ENCODE data around the gene NLGN1.
A peak's percentile ranks its signal among the peaks of the same experiment; 100 is the strongest.

The NLGN1 gene

DNA sequence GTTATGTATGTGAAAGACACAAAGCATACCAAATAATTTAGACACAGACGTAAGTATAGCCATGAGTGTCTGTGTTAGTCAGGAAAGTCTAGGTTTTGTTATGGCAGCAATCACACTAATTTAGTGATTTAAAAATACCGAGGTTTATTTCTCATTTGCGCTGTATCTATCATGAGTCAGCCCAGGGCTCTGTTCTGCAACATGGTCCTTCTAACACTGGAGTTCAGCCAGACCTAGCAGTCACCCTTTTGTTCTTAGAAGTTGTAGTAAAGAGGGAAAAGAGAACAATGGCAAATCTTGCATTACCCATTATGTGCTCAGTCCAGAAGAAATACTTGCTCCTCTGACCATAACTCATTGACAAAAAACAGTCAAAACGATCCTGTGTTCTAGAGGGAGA lies 311.5 kb downstream of the NLGN1 start:
- TF ChIP-seq, protein P1, sequence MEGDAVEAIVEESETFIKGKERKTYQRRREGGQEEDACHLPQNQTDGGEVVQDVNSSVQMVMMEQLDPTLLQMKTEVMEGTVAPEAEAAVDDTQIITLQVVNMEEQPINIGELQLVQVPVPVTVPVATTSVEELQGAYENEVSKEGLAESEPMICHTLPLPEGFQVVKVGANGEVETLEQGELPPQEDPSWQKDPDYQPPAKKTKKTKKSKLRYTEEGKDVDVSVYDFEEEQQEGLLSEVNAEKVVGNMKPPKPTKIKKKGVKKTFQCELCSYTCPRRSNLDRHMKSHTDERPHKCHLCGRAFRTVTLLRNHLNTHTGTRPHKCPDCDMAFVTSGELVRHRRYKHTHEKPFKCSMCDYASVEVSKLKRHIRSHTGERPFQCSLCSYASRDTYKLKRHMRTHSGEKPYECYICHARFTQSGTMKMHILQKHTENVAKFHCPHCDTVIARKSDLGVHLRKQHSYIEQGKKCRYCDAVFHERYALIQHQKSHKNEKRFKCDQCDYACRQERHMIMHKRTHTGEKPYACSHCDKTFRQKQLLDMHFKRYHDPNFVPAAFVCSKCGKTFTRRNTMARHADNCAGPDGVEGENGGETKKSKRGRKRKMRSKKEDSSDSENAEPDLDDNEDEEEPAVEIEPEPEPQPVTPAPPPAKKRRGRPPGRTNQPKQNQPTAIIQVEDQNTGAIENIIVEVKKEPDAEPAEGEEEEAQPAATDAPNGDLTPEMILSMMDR (IDR thresholded peaks at IDR 0.05; ENCODE audit: low read depth, low read length, missing control alignments), result no peak
- Histone ChIP-seq H3K36me3 (replicated peaks) (no peaks in the 10 kb centered on the region), H3K27ac (no peak overlapping the region), H3K27me3 (replicated peaks) (no peaks in the 10 kb centered on the region), H3K4me3 (ENCODE audit: low read depth, low read length) (no peak overlapping the region)
- in situ Hi-C loops (cut with HindIII; ENCODE audit: low pct_ligation_motif_present, low sequenced_read_pairs), result no loop called here
- DNase-seq, result peak; percentile 14

DNA sequence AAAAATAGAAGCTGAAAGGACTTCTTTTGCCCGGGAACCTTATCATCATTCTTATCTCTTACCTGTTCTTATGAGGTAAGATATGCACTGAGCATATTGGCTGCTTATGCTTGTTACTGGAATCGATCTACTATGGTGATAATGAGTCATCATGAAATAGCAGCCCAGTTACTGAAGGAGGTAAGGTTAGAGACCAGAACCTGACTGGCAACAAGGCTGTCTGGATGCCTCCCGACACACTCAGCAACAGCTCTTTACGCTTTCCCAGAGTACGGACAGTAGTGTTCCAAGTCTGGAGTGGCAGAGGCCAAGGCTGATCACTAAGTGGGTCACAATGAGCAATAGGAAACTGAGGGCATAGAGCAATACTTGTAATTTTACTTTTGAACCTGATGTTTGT lies 314.1 kb downstream of the NLGN1 start:
- in situ Hi-C loops (cut with HindIII; ENCODE audit: low pct_ligation_motif_present, low sequenced_read_pairs), result no loop called here
- no peak for DNase-seq
- TF ChIP-seq, protein P1 (IDR thresholded peaks at IDR 0.05; ENCODE audit: low read depth, low read length, missing control alignments), result no peak
- no peaks in the 10 kb centered on the region for H3K36me3 ChIP-seq (replicated peaks)
- H3K4me3 ChIP-seq (ENCODE audit: low read depth, low read length), result no peak overlapping the region
- no peaks in the 10 kb centered on the region for H3K27me3 ChIP-seq (replicated peaks)
- no peak overlapping the region for H3K27ac ChIP-seq

DNA sequence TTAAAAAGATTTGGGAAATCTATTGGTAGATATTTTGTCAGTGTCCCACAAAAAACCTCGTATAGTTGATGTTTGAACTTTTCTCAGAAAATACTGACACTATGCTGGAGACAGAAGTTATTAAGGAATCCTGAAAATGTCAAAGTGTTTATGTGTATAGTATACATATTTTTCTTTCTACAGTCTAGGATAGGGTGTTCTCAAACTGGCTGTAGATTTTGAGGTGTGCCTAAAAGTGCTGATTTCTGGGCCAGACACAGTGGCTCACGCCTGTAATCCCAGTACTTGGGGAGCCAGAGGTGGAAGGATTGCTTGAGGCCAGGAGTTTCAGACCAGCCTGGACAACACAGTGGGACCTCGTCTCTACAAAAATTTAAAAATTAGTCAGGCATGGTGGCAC lies 322.0 kb downstream of the NLGN1 start:
- no peak overlapping the region for H3K4me3 ChIP-seq (ENCODE audit: low read depth, low read length)
- DNase-seq, result no peak
- TF ChIP-seq, protein P1 (IDR thresholded peaks at IDR 0.05; ENCODE audit: low read depth, low read length, missing control alignments), result no peak
- H3K27me3 ChIP-seq (replicated peaks), result no peaks in the 10 kb centered on the region
- no peak overlapping the region for H3K27ac ChIP-seq
- in situ Hi-C loops (cut with HindIII; ENCODE audit: low pct_ligation_motif_present, low sequenced_read_pairs), result no loop called here
- H3K36me3 ChIP-seq (replicated peaks), result no peaks in the 10 kb centered on the region

DNA sequence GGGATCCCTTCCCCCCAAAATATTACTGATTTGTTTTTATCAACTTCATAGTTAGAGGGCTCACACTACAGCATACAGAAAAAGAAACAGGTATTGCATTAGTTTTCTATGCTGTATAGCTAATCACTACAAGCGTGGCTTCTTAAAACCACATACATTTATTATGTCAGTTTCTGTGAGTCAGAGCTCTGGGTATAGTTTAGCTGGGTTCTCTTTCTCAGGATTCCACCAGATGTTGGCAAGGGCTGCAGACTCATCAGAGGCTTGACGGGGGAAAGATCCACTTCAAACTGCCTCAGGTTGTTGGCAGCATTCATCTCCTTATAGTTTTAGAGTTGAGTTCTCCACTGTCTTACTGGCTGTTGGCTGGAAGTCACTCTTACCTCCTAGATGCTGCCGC lies 328.0 kb downstream of the NLGN1 start:
- in situ Hi-C loops (cut with HindIII; ENCODE audit: low pct_ligation_motif_present, low sequenced_read_pairs), result no loop called here
- no peak overlapping the region for H3K4me3 ChIP-seq (ENCODE audit: low read depth, low read length)

DNA sequence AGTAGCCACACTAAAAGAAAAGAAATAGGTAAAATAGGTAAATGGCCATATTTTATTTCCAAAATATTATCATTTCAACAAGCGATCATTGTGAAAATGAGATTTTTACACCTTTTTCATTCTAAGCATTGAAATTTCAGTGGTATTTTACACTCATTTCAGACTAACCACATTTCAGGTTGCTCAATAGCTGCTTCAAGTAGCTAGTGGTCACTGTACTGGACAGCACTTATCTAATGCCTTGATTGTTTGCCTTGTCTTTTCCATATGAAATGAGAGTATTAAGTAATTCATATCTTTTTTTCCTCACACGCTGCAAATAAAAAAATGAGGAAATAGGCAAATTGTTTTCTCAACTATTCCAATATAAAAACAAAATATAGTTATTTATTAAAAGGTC lies 332.8 kb downstream of the NLGN1 start:
- Histone ChIP-seq H3K36me3 (replicated peaks) (no peaks in the 10 kb centered on the region), H3K27ac (no peak overlapping the region), H3K27me3 (replicated peaks) (no peaks in the 10 kb centered on the region), H3K4me3 (ENCODE audit: low read depth, low read length) (no peak overlapping the region)
- in situ Hi-C loops (cut with HindIII; ENCODE audit: low pct_ligation_motif_present, low sequenced_read_pairs), result no loop called here
- no peak for DNase-seq
- TF ChIP-seq, protein P1 (IDR thresholded peaks at IDR 0.05; ENCODE audit: low read depth, low read length, missing control alignments), result no peak

More for the DNA sequence above, 328.0 kb downstream of the NLGN1 start:
- DNase-seq, result no peak
- TF ChIP-seq, protein P1 (IDR thresholded peaks at IDR 0.05; ENCODE audit: low read depth, low read length, missing control alignments), result no peak
- no peaks in the 10 kb centered on the region for H3K27me3 ChIP-seq (replicated peaks)
- H3K27ac ChIP-seq, result no peak overlapping the region
- no peaks in the 10 kb centered on the region for H3K36me3 ChIP-seq (replicated peaks)

DNA sequence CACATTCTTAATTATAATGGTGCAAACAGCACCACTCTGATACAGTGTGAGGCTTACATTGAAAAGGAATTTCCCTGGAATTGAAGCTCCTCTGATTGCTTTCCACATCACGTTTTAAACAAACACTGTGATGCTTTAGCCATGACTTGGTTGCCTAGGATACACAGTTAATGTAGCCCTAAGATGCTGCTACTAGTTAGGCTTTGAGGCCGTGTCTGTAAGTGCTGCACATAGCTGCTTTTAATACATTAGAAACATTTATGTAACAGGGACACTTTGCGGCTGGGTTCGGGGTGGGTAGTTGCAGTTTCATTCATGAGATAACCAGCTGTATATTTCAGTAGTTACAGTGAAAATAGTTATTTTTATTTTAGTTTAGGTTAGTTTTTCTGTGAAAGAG lies 334.7 kb downstream of the NLGN1 start:
- H3K27ac ChIP-seq, result no peak overlapping the region

More for the DNA sequence above, 334.7 kb downstream of the NLGN1 start:
- DNase-seq, result no peak
- no peaks in the 10 kb centered on the region for H3K36me3 ChIP-seq (replicated peaks)
- TF ChIP-seq, protein P1 (IDR thresholded peaks at IDR 0.05; ENCODE audit: low read depth, low read length, missing control alignments), result no peak
- H3K27me3 ChIP-seq (replicated peaks), result no peaks in the 10 kb centered on the region
- in situ Hi-C loops (cut with HindIII; ENCODE audit: low pct_ligation_motif_present, low sequenced_read_pairs), result no loop called here
- H3K4me3 ChIP-seq (ENCODE audit: low read depth, low read length), result no peak overlapping the region

Data from brain microvascular endothelial cell (primary cell).